Nephron progenitor cell (in vitro differentiated cells): ENCODE results near the gene DHX36.

ENCODE experiments used
- DNase-seq: peaks from one replicate; pipeline ENCODE4 v3.0.0; 2021
- H3K27ac Mint-ChIP-seq: 2 replicates; pipeline ENCODE4 v1.8.0; 2021; ENCODE audit warnings: mild to moderate bottlenecking, moderate library complexity, mixed read lengths
- H3K27me3 Mint-ChIP-seq: 2 replicates; pipeline ENCODE4 v1.8.0; 2021; ENCODE audit warnings: mild to moderate bottlenecking, low read depth, mixed read lengths; ENCODE audit not compliant: poor library complexity
- H3K36me3 Mint-ChIP-seq: 2 replicates; pipeline ENCODE4 v1.8.0; 2021; ENCODE audit warnings: low read depth, mixed read lengths
- H3K4me1 Mint-ChIP-seq: 2 replicates; pipeline ENCODE4 v1.8.0; 2021; ENCODE audit warnings: mixed read lengths
- H3K4me3 Mint-ChIP-seq: 2 replicates; pipeline ENCODE4 v1.8.0; 2021; ENCODE audit warnings: mild to moderate bottlenecking, moderate library complexity, mixed read lengths
- H3K9me3 Mint-ChIP-seq: 2 replicates; pipeline ENCODE4 v1.8.0; 2021; ENCODE audit warnings: mild to moderate bottlenecking, moderate library complexity, mixed read lengths
- CTCF ChIP-seq: fragments of 200-600 bp; sonication (generic); IDR thresholded peaks from 2 replicates; pipeline ENCODE4 v1.5.0; 2021; ENCODE audit warnings: antibody characterized with exemption

The DHX36 gene

GRCh38 chr3:154275965-154276364, 48.3 kb downstream of the DHX36 start:
- peaks cover 85% of the 10 kb centered on the region for H3K36me3 Mint-ChIP-seq
- H3K27me3 Mint-ChIP-seq = no peaks in the 10 kb centered on the region
- no peaks in the 10 kb centered on the region for H3K4me1 Mint-ChIP-seq
- DNase-seq = no peak
- no peaks in the 10 kb centered on the region for H3K9me3 Mint-ChIP-seq
- no peak overlapping the region for H3K4me3 Mint-ChIP-seq
- TF ChIP-seq CTCF = no peak
- H3K27ac Mint-ChIP-seq = no peak overlapping the region

GRCh38 chr3:154275292-154275691, 49.0 kb downstream of the DHX36 start:
- Mint-ChIP-seq H3K4me3 (no peak overlapping the region), H3K27me3 (no peaks in the 10 kb centered on the region), H3K9me3 (peaks cover under 1% of the 10 kb centered on the region), H3K27ac (no peak overlapping the region), H3K4me1 (no peaks in the 10 kb centered on the region), H3K36me3 (peaks cover 85% of the 10 kb centered on the region)
- no peak for TF ChIP-seq CTCF
- no peak for DNase-seq

- peaks cover 9% of the 10 kb centered on the region for H3K9me3 Mint-ChIP-seq
- H3K4me3 Mint-ChIP-seq = no peak overlapping the region
- no peak for DNase-seq
- no peak for TF ChIP-seq CTCF
- peaks cover 85% of the 10 kb centered on the region for H3K36me3 Mint-ChIP-seq
- H3K27ac Mint-ChIP-seq = peak overlapping the region; percentile 6
- no peaks in the 10 kb centered on the region for H3K27me3 Mint-ChIP-seq
- H3K4me1 Mint-ChIP-seq = no peaks in the 10 kb centered on the region
Measured at GRCh38 chr3:154274348-154274747, 49.9 kb downstream of the DHX36 start.

GRCh38 chr3:154273381-154273780, 50.9 kb downstream of the DHX36 start:
- H3K4me3 Mint-ChIP-seq = no peak overlapping the region
- H3K27me3 Mint-ChIP-seq = no peaks in the 10 kb centered on the region
- H3K36me3 Mint-ChIP-seq = peaks cover 85% of the 10 kb centered on the region

GRCh38 chr3:154254527-154254926, 69.8 kb downstream of the DHX36 start:
- peaks cover 8% of the 10 kb centered on the region for H3K9me3 Mint-ChIP-seq
- no peak overlapping the region for H3K4me3 Mint-ChIP-seq

More at GRCh38 chr3:154273381-154273780, 50.9 kb downstream of the DHX36 start:
- no peak for DNase-seq
- peak overlapping the region; percentile 44 for H3K27ac Mint-ChIP-seq
- no peaks in the 10 kb centered on the region for H3K4me1 Mint-ChIP-seq
- H3K9me3 Mint-ChIP-seq = peaks cover 19% of the 10 kb centered on the region
- no peak for TF ChIP-seq CTCF

More at GRCh38 chr3:154254527-154254926, 69.8 kb downstream of the DHX36 start:
- no peak for DNase-seq
- Mint-ChIP-seq H3K27me3 (no peaks in the 10 kb centered on the region), H3K27ac (peak overlapping the region; percentile 95), H3K4me1 (peaks cover 35% of the 10 kb centered on the region), H3K36me3 (peaks cover 61% of the 10 kb centered on the region)
- TF ChIP-seq CTCF = no peak
